NOMO-1 treated with dmso at 0.1 percent for 144 hours (cell line): Measurements from ENCODE around the gene ACTL6B.
"Not testable (repeated sequence)": the region's sequence is repeated elsewhere in the genome, so short reads cannot be mapped to it uniquely, and the experiment has no call there.

Experiments
- DNase-seq: peaks from one replicate; lab custom pipeline; 2025; ENCODE audit not compliant: unreplicated experiment; lab: John Stamatoyannopoulos, UW

Gene ACTL6B

DNA sequence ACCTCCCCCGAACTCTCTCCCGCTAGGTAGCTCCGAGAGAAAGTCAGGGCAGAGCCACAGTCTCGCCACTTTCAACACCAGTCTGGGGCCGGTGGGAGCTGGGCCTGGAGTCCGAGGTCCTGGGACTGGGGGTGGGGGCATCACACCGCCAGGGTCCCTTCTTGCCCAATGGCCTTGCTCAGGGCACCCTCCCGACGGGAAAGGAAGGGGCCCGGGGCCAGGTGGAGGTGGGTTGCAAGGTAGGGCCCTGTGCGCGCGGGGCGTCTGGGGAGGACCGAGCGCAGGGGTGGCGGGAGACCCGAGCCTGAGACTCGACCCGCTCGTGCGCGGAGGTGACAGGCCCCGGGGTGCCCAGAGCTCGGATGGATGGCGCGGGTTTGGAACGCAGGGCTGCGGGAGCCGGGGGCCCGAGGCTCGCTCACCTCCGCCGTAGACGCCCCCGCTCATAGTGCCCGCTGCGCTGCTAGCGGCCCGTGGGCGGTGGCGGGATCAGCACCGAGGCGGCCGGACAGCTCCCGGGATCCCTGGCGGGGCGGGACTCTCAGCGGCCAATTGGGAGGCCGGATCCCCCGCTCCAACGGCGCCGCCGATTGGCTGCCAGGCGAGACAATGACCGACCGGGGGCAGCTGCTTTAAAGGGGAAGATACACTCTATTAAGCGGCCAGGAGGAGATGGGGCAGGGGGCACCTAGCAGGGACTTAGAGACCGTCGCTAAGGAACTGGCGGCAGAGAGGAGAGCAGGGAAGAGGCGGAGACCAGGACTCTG, at the start of gene ACTL6B:
Gene ACTL6B (minus strand): TSS at position 541 of the 767 bp plus-strand sequence. CDS start 94 bp downstream, at position 447.
- no peak for DNase-seq

DNA sequence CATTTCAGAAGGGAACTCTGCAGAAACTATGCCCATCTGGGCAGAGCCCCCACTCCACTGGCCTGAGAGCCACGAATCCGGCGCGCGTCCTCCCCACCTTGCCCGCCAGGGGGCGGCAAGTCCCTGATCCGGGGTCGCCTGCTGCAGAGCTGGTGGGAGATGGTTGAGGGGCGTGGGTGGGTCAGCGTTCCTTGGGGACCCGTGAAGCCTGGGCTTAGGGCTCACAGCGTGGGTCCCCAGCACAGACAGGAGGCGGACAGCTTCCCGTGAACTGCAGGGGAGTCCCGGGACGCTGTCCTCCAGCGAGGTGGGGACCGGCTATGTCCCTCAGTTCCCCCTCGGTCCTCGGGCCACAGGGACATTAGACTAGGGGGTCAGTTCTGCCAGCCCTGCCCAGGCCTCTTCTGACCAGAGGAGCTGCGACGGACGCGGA, 49.1 kb upstream of the ACTL6B start:
- DNase-seq, result peak; percentile 74

DNA sequence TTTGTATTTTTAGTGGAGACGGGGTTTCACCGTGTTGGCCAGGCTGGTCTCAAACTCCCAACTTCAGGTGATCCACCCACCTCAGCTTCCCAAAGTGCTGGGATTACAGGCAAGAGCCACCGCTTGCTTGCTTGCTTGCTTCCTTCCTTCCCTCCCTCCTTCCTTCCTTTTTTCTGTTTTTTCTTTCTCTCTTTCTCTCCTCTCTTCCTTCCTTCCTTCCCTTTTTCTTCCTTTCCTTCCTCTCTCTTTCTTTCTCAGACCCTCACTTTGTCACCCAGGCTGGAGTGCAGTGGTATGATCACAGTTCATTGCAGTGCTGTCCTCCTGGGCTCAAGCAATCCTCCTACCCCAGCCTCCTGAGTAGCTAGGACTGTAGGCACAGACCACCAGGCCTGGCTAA, 44.8 kb upstream of the ACTL6B start:
- not testable (repeated sequence) for DNase-seq

DNA sequence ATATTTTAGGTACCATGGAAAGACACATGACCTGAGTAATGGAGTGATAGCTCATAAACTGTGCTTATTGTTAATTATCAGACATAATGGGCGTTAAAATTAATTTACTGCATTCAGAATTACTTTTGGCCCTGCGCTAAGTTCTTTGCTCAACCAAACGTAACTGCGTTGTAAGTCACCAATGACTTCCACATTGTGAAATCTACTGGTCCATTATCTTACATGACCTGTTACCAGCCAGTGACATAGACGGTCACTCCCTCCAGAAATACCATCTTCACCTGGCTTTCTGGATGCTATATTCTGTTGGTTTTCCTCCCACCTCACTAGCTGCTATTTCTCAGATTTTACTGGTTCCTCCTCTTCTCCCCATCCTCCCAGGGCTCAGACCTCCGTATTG, 42.8 kb upstream of the ACTL6B start:
- no peak for DNase-seq

DNA sequence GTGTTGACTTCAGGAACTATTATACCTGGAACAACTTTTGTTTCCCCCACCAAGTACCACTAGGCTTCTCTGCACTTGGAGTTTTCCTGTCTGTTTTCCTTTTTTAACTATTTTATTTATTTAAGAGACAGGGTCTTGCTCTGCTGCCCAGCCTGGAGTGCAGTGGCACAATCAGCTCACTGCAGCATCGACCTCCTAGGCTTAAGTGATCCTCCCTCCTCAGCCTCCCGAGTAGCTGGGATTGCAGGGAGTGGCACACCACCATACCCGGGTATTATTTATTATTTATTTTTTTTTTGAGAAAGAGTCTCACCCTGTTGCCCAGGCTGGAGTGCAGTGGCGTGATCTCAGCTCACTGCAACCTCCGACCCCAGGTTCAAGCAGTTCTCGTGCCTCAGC, 39.9 kb upstream of the ACTL6B start:
- DNase-seq, result no peak

DNA sequence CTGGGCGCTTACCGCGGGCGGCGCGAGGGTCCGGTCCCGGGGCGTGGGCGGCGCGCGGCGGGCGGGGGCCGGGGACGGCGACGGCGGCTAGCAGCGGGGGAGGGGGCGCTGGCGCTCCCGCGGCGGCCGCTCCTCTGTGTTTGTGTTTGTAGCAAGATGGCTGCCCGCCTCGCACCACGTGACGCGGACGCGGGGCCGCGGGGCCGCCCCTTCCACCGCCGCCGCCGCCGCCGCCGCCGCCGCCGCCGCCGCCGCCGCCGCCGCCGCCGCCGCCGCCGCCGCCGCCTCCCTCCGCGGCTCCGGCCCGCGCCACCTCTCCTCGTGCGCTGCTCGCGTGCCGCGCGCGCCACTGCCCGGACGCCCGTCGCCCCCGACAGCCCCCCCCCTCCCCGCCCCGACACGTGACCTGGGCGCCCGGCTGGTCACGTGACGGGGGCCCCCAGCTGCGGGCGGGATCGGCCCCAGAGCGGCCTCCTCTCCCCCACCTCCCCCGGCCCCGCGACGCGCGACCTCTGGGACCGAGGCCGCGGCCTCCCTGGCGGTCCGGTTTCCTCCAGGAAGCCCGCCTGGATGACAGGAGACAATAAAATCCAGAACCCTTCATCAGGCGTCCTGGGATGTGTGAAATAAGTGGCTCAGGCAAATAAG, 38.0 kb upstream of the ACTL6B start, which contains the start of gene GIGYF1:
Gene GIGYF1 (minus strand): TSS at position 153 of the 648 bp plus-strand sequence. CDS start 6,012 bp downstream, outside the sequence.
- DNase-seq, result peak; percentile 55

DNA sequence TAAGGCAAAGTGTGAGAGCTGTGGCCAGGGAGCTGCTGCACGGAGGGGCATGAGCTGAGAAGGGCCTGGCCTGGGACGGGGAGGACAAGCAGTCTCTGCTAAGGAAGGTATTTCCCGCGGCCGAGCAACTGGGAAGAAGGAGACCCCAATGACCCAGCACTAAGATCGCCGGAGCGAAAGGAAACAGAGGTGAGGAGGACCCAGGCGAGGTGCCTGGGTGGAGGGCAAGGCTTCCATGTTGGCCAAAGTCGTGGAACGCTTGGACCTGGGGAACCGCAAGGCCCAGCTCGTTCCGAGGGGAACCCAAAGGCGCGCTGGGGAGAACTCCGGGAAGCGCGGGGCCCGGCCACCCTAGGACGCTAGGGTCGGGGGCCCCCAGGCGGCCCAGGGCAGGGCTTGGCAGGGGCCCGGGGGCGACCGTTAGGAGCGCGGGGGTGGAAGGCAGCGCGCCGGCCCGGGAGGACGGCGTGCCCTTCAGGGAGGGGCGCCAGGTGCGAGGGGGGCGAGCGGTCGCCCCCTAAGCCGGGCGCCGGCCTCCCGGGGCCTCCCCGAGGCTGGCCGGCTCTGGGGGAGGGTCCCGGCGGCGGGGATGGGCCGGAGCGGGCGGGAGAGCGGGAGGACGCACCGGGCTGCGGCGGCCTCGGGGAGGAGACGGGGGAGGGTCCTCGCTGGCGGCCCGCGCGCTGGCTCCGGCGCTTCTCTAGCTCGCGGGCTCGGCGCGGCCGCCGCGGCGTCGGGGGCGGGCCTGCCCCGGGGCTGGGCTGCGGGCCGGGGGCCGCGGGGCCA, 37.3 kb upstream of the ACTL6B start:
- no peak for DNase-seq

DNA sequence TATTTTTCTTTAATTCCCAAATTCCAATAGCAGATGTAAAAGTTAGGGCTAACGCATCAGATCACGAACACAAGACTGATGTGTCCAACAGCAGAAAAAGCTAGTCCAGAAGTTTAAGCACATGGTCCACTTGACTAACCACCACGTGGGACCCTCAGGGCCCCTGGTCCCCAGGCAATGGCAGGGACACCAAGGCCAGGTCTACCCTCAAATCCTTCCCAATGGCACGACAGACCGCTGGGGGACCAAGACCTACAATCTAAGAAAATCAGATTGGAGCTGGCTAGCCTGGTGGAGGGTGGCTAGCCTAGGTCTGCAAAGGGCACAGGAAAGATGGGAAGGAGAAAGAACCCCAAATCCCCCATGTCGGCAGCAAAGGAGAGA, 36.3 kb upstream of the ACTL6B start:
- no peak for DNase-seq

DNA sequence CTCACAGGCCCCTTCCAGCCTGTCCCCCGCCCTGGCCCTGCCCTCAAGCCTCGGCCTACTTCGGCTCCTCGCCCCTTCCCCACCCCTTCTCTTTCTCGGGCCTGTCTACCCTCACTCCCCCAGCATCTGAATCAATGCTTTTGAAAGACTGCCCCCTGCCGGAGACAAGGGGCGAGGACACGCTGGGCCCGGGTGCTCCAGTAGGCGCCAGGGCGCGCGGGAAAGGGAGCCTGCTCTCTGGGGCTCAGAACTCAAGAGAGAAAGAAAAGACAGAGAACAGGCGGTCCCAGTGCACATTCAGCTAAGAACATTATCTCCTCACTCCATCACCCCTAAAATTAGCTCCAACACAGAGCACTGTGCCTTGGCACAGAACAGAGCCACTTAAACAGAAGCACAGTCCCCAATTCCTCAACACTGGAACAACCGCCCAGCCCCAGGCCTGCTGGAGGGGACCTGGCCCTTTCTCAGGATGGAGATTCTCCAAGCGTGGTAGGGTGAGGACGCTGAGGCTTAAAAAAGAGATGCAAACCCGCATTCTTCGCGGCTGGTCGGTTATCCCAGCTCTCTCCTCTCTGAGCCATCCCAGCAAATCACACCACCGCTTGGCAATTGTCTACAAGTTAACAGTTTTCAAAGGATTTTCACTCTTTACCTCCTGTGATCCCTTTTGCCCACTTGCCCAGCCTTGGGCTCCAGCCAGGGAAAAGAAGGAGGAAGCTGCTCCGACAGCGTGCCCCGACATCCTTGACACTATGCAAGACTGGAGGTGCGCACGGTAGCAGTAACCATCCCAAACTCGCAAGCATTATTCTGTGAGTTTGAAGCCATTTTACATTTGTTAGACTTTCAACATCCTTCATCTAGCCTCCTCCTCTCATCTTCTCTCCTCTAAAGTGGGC, 35.7 kb upstream of the ACTL6B start:
- peak; percentile 48 for DNase-seq

DNA sequence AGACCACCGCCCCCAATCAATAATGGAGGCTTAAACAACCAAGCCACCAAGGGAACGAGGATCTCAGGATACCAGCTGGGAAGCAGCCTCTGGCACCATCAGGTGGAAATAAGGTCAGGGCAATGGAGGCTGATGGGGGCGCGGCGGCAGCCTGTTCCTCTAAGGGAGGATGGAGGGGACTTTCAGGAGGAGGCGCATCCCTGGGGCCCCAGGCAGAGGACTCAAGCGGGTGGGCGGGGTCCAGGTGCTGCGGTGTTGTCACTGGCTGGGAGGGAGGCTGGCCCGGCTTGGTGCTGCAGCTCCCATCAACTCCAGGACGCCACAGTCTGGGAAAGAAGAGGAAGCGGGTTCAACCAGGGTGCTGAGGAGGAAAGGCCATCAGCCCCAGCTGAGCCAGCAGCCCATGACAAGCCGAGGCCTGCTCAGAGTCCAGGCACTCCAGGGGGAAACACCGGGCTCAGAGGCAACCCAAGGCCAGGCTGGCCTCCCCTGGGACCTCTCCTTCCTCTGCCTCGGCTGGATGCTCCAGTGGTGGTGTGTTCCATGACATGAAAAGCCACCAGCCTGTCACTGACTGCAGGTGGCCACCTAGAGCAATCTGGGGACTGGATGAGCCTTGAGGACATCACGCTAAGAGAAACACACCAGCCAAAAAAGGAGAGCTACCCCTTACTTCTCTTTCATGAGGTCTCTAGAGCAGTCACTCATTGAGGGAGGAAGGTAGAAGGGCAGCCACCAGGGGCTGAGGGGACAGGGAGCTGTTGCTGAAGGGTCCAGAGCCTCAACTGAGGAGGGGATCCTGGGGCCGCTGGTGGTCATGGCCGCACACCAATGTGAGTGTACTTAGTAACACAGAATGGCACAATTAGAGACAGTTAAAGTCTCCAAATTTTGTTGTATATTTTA, 33.2 kb upstream of the ACTL6B start:
- no peak for DNase-seq

DNA sequence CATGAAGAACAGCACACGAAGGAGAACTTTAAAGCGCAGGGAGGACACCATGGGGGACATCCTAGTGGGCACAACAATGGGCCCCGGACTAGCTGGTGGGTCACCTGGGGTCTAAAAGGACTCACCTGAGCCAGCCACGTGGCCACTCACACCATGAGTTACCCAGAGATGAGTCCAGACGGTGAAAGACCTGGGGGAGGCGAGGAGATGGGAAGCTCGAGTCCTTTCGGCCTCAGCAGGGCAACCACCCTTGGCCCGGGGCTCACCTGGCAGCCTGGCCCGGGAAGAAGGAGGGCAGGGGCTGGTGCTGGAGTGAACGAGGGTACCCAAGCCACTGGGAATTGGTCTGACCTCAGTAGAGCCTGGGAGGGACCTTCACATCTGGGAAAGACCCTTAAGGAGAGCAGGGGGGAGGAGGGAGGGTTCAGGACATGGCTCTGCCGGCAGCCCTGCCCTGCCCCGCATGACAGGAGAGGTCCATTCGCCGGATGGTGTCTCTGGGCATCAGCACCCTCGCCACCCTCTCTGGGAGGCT, 32.1 kb upstream of the ACTL6B start:
- no peak for DNase-seq

DNA sequence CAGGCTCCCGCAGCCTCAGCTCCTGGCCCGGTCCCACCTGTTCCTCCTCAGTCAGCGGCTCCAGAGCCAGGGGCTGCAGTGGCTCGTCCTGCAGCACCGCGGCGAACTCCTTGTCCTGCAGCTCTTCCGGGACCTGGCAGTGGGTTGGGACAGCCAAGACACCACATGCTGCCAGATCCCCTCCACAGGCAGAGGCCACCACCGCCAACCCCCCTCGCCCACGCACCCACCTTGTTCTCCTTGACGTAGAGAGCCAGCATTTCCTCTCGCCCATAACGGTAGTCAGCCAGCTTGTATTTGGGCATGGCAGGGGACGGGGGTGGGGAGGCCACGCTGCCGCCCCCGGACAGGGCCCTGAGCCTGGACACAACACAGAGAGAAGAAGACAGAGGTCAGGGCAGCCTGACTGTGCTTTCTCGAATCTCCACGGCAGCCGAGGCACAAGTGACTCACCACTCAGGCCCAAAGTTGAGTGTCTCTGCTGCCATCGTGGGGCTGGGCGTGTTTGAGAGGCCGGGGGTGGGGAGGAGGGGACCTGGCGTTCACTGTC, 31.6 kb upstream of the ACTL6B start:
- DNase-seq, result no peak

DNA sequence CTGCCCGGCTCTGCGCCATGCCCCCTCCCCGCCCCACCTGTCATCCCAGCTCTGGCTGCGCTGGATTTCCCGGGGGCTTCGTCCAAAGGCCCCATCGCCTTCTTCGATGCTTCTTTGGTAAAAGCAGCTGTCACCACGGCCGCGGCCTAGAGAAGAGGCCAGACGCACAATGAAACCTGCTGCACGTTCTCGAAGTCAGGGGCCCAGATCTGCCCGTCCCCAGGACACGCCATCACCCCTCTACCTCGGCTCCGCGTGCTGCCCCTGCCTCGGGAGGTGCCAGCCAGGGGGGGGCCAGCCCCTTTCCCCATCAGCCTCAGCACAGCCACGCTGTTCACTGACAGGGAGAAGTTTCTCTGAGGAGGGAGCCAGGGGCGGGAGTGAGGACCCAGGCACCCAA, 31.0 kb upstream of the ACTL6B start:
- DNase-seq, result no peak

DNA sequence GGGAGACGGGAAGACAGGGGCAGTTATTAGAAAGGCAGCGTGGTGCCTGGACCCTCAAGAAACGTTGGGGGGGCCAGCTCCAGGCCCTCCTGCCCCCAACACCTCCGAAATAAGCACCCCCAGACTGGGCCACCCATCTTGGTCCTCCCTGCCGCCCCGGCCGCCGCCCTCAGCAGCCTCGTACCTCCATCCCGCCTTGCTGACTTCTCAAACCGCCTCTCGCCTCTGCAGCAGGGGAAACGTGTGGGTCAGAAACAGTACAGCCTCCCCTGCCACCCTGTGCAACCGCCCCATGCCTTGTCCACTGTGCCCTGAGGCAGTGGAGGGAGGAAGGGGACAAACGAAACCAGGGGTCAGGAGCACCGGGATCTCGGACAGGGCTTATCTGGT, 30.6 kb upstream of the ACTL6B start:
- no peak for DNase-seq

DNA sequence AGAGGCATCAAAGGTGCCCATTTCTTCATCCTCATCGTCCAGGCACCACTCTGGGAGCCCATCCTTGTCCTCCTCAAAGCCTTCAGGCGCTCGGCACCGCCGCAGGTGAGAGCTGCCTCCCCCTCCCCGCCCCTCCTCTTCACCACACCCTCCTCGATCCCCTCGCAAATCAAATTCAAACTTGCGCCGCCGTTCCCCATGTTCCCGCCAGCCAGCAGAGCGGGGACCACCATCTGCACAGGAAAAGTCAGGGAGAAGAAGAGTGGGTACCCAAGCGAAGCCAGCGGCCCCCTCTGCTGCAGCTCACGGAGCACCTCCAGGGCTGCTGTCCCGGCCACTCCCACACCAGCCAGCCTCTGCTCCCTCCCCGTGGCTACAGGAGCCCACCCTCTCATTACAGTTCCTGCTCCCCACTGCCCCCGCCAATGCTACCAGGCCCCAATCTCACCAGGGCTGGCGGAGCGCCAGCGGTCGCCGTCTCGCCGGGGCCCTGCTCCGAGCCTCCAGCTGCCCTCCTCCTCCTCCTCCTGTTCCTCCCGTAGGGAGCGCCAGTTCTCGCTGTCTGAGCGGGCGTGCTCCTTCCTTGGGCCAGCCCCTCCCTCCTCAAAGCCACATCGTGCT, 30.1 kb upstream of the ACTL6B start:
- no peak for DNase-seq

DNA sequence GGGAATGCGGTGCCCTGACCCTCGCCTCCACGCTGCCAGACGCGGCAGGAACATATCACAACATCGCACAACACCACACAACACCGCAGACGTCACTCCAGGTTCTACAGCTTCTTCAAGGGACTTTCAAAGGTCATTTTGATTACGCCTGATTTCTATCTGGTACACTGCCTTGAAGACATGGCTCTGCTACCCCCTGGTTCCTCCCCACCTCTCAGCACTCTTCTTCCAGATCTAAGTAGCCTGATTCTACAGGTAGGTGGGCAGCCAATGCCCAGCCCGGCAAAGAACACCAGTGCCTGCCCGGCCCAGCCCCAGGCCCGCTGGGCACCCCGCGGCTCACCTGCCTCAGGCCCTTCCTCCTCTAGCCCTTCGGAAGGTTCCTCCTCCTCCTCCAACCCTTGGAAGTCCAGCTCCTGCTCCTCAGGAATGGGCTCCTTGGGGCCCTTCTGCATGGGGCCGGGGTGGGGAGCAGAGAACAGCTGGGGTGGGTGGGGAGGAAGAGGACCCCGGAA, 29.4 kb upstream of the ACTL6B start:
- DNase-seq, result no peak

DNA sequence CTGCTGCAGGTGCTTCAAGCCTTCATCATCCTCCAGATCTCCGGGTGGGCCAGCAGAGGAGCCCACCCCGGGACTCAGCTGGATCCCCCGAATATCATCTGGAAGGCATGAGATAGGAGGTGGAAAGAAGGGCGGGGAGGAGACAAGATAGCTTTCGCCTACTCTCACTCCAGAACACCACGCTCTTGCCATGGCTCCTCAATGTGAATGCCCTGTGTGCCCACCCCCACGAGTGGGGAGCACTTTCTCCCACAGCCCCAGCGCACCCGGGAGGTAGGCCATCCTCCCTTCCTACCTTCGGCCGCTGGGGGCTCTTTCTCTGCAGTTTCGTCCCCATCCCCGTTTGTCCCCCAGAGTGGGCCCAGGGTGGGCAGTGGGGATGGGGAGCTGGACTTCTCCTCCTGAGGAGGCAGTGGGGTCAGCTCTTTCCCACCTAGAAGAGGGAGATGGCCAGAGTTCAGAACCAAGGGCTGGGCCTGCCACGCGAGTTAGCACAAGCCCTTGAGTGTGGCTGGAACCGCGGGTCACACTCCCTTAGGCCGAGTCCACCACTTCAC, 28.9 kb upstream of the ACTL6B start:
- DNase-seq, result no peak

DNA sequence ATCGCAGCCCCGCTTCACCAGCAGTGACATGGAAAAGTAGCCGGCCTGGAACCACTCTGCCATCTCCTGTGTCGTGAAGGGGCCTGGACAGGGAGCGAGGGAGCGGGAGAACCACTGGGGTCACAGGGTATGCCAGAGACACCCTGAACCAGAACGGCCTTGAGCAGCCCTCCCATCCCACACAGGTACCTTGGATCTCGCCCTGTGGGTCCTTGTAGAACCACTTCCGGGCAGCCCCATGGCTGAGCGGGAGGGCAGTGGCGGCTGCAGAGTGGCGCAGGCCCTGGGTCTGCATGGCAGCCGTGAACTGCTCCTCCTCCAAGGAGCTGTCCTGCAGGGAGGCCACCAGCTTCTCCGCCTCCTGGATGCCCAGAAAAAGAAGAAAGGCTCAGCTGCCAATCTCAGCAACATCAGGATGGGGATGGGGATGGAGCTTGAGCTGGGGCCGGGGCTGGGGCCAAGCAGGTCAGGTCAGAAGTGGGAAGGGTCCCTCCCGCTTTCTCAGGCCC, 28.3 kb upstream of the ACTL6B start:
- DNase-seq, result no peak
